Osteoblast (primary cell): Measurements from ENCODE around the gene GRIK4. TPM values are rescaled to one million over a fixed set of nuclear protein-coding genes. Genes with fewer than 3 reads are reported as not detected.

Source experiments
- DNase-seq: peaks from one replicate; pipeline ENCODE4 v3.0.0; 2011; ENCODE audit warnings: low spot score, mixed read lengths; ENCODE audit not compliant: insufficient read length; ENCODE audit errors: missing footprints
- H2AFZ ChIP-seq: 2 replicates; pipeline ENCODE4 v1.6.0; 2011; ENCODE audit warnings: mild to moderate bottlenecking, low read length
- H3K27ac ChIP-seq: 2 replicates; pipeline ENCODE4 v1.5.1; 2011; ENCODE audit warnings: mild to moderate bottlenecking, low read depth, low read length, moderate library complexity
- H3K27me3 ChIP-seq: 2 replicates; pipeline ENCODE4 v1.6.0; 2012; ENCODE audit warnings: mild to moderate bottlenecking, control low read depth, inconsistent platforms, low read length, moderate library complexity; ENCODE audit not compliant: insufficient read depth
- H3K36me3 ChIP-seq: 2 replicates; pipeline ENCODE4 v1.5.1; 2011; ENCODE audit warnings: mild to moderate bottlenecking, low read length, control low read depth, moderate library complexity; ENCODE audit not compliant: insufficient read depth
- H3K4me1 ChIP-seq: 2 replicates; pipeline ENCODE4 v1.5.1; 2011; ENCODE audit warnings: mild to moderate bottlenecking, low read length, control low read depth, moderate library complexity; ENCODE audit not compliant: insufficient read depth
- H3K4me2 ChIP-seq: 2 replicates; pipeline ENCODE4 v1.6.0; 2011; ENCODE audit warnings: mild to moderate bottlenecking, low read length; ENCODE audit not compliant: insufficient read depth
- H3K4me3 ChIP-seq: fragments of 200-600 bp; sonication (generic); 3 replicates; pipeline ENCODE4 v1.5.1; 2012; ENCODE audit warnings: mild to moderate bottlenecking, low read length, inconsistent platforms; ENCODE audit not compliant: insufficient read depth
- H3K79me2 ChIP-seq: 2 replicates; pipeline ENCODE4 v1.6.0; 2012; ENCODE audit warnings: mild to moderate bottlenecking, low read length, control low read depth, inconsistent platforms; ENCODE audit not compliant: insufficient read depth
- H3K9me3 ChIP-seq: 2 replicates; pipeline ENCODE4 v1.5.1; 2011; ENCODE audit warnings: low read depth, low read length, control low read depth
- H4K20me1 ChIP-seq: 2 replicates; pipeline ENCODE4 v1.6.0; 2012; ENCODE audit warnings: mild to moderate bottlenecking, low read length, control low read depth; ENCODE audit not compliant: insufficient read depth
- total RNA-seq: library from RNA; depleted of rRNA; stranded (reverse); fragments of >200 nt; gene quantifications from 2 replicates; pipeline ENCODE4 v1.2.3, GENCODE V29; 2012
- TF ChIP-seq, protein P1 (sequence below): IDR thresholded peaks from 2 replicates; pipeline ENCODE4 v1.5.1; 2011; ENCODE audit warnings: mild to moderate bottlenecking, low read depth, low read length, moderate library complexity; ENCODE audit errors: extremely low read depth

GRIK4 gene
- total RNA-seq, 1 donor: under 0.01 TPM

GRCh38 chr11:120563703-120564572 is 52.4 kb downstream of the GRIK4 start:
- H3K27me3 ChIP-seq: peaks cover 15% of the 10 kb centered on the region
- no peak for DNase-seq
- H3K4me1 ChIP-seq: peaks cover 14% of the 10 kb centered on the region
- TF ChIP-seq, protein P1, sequence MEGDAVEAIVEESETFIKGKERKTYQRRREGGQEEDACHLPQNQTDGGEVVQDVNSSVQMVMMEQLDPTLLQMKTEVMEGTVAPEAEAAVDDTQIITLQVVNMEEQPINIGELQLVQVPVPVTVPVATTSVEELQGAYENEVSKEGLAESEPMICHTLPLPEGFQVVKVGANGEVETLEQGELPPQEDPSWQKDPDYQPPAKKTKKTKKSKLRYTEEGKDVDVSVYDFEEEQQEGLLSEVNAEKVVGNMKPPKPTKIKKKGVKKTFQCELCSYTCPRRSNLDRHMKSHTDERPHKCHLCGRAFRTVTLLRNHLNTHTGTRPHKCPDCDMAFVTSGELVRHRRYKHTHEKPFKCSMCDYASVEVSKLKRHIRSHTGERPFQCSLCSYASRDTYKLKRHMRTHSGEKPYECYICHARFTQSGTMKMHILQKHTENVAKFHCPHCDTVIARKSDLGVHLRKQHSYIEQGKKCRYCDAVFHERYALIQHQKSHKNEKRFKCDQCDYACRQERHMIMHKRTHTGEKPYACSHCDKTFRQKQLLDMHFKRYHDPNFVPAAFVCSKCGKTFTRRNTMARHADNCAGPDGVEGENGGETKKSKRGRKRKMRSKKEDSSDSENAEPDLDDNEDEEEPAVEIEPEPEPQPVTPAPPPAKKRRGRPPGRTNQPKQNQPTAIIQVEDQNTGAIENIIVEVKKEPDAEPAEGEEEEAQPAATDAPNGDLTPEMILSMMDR: no peak
- H3K4me3 ChIP-seq: peak overlapping the region; percentile 50
- peak overlapping the region; percentile 78 for H3K4me2 ChIP-seq
- no peaks in the 10 kb centered on the region for H4K20me1 ChIP-seq
- H3K27ac ChIP-seq: no peak overlapping the region
- H2AFZ ChIP-seq: no peak overlapping the region
- no peaks in the 10 kb centered on the region for H3K79me2 ChIP-seq
- no peaks in the 10 kb centered on the region for H3K9me3 ChIP-seq
- no peaks in the 10 kb centered on the region for H3K36me3 ChIP-seq

DNA sequence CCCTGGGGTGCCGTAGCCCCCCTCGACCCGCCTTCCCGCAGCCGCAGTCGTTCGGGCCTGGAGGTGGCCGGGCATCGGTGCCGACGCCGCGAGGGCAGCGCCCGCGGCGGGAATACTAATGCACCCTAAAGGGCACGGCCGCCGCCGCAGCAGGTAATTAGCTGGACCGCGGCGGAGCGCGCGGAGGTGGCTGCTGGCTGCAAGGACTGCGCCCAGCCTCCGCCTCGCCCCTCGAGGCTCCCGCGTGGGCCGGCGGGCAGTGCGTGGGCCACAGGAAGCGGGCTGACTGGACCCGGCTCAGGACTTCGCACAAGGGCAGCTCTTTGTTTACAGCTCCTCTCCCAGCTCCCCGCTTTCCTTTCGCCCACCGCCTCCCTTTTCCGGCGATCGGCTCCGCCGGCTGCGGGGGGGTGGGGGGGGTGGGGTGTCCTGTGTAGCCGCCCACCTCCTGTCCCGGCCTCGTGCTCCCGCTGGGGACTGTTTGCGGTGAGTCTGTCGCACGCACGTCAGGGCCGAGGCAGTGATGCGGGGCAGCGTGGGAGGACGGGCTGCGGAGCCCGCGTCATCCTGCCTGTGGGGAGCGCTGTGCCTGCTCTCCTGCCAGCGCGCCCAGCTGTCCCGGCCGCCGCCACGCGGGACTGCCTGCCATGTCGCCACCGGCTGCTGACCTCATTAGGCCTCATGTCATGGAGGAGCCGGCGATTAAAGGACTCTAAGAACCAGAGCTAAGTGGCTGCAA is 53.2 kb downstream of the GRIK4 start:
- Histone ChIP-seq H3K4me2 (peak overlapping the region; percentile 78), H3K27me3 (peaks cover 15% of the 10 kb centered on the region), H3K9me3 (no peaks in the 10 kb centered on the region), H4K20me1 (no peaks in the 10 kb centered on the region), H3K36me3 (no peaks in the 10 kb centered on the region), H3K4me3 (peak overlapping the region; percentile 50), H2AFZ (peak overlapping the region; percentile 75), H3K27ac (peak overlapping the region; percentile 31), H3K4me1 (peaks cover 14% of the 10 kb centered on the region), H3K79me2 (no peaks in the 10 kb centered on the region)
- TF ChIP-seq, protein P1: peak; percentile 25
- peak; percentile 96 for DNase-seq

DNA sequence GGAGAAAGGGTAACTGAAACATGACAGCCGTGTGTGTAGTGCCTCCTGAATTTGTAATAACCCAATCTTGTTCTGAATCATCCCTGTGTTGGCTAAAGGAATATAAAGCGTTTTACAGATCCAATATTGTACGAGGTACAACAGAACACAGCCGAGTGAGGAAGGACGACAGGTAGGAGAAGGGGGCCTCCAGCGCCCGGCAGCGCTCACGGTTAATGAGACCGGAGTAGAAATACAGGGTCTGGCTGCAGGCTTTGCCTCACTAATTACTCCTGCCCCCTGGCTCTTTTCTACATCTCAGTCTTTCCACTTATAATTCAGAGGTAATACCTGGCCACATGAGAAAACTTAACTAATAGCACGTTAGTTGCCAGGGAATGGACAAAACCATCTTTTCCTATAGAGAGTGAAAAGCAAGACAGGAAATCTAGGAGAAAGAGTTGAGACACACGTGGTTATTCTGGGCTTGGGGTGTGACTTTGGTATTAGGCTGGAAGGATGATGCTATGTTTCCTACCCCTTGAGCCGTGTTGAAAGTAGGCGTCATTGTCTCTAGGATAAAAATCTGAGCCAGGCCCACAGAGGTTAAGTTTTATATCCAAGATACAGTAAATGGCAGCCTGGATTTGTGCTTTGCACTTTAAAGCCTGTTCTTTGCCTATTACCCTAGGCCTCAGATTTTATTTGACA is 54.1 kb downstream of the GRIK4 start:
- Histone ChIP-seq H2AFZ (no peak overlapping the region), H3K9me3 (no peaks in the 10 kb centered on the region), H3K4me3 (peak overlapping the region; percentile 50), H3K27ac (peak overlapping the region; percentile 31), H3K36me3 (no peaks in the 10 kb centered on the region), H3K79me2 (no peaks in the 10 kb centered on the region), H3K4me2 (peak overlapping the region; percentile 78), H4K20me1 (no peaks in the 10 kb centered on the region), H3K4me1 (peaks cover 14% of the 10 kb centered on the region), H3K27me3 (peaks cover 15% of the 10 kb centered on the region)
- no peak for DNase-seq
- TF ChIP-seq, protein P1: no peak
